ENCODE results near the gene GRXCR1.

Gene GRXCR1

GRCh38 chr4:43049326-43049725 lies 156.8 kb downstream of the GRXCR1 start:
- Histone ChIP-seq H4K20me1 (ENCODE audit: insufficient read depth, low read length, poor library complexity, severe bottlenecking) (no peaks in the 10 kb centered on the region), H3K79me2 (ENCODE audit: insufficient read depth, low read length) (no peaks in the 10 kb centered on the region), H3K9me2 (replicated peaks; ENCODE audit: low read depth, low read length) (no peaks in the 10 kb centered on the region), H3F3A (ENCODE audit: low read depth) (no peaks in the 10 kb centered on the region), H3K9ac (ENCODE audit: low read depth, low read length, poor library complexity, severe bottlenecking) (no peak overlapping the region), H3K9me3 (ENCODE audit: insufficient read depth, low read depth, low read length) (no peaks in the 10 kb centered on the region), H3K4me2 (ENCODE audit: low read depth, low read length, poor library complexity, severe bottlenecking) (no peak overlapping the region), H2AFZ (ENCODE audit: low read length) (no peak overlapping the region), H3K4me1 (ENCODE audit: insufficient read depth, low read length, poor library complexity, severe bottlenecking) (no peaks in the 10 kb centered on the region), H3K27me3 (ENCODE audit: insufficient read depth, low read length, poor library complexity, severe bottlenecking) (no peaks in the 10 kb centered on the region), H3K36me3 (ENCODE audit: insufficient read depth, low read length) (no peaks in the 10 kb centered on the region), H3K4me3 (ENCODE audit: low read length, poor library complexity, severe bottlenecking) (no peak overlapping the region)
- no peak for TF ChIP-seq CTCF (conservative IDR thresholded peaks at IDR 0.05; ENCODE audit: low read length)
- TF ChIP-seq EZH2phosphoT487 (IDR thresholded peaks at IDR 0.05; ENCODE audit: borderline replicate concordance), result no peak

- no peak for TF ChIP-seq CTCF (conservative IDR thresholded peaks at IDR 0.05; ENCODE audit: low read length)
- TF ChIP-seq EZH2phosphoT487 (IDR thresholded peaks at IDR 0.05; ENCODE audit: borderline replicate concordance), result no peak
- Histone ChIP-seq H3K4me3 (ENCODE audit: low read length, poor library complexity, severe bottlenecking) (no peak overlapping the region), H3K9ac (ENCODE audit: low read depth, low read length, poor library complexity, severe bottlenecking) (no peak overlapping the region), H2AFZ (ENCODE audit: low read length) (no peak overlapping the region), H4K20me1 (ENCODE audit: insufficient read depth, low read length, poor library complexity, severe bottlenecking) (no peaks in the 10 kb centered on the region), H3K4me1 (ENCODE audit: insufficient read depth, low read length, poor library complexity, severe bottlenecking) (no peaks in the 10 kb centered on the region), H3K9me3 (ENCODE audit: insufficient read depth, low read depth, low read length) (no peaks in the 10 kb centered on the region), H3K36me3 (ENCODE audit: insufficient read depth, low read length) (no peaks in the 10 kb centered on the region), H3K27me3 (ENCODE audit: insufficient read depth, low read length, poor library complexity, severe bottlenecking) (no peaks in the 10 kb centered on the region), H3K4me2 (ENCODE audit: low read depth, low read length, poor library complexity, severe bottlenecking) (no peak overlapping the region), H3K9me2 (replicated peaks; ENCODE audit: low read depth, low read length) (no peaks in the 10 kb centered on the region), H3K79me2 (ENCODE audit: insufficient read depth, low read length) (no peaks in the 10 kb centered on the region), H3F3A (ENCODE audit: low read depth) (no peaks in the 10 kb centered on the region)
These were observed 173.9 kb downstream of the GRXCR1 start for GRCh38 chr4:43066415-43066814.

GRCh38 chr4:43071069-43071468 lies 178.6 kb downstream of the GRXCR1 start:
- Histone ChIP-seq H2AFZ (ENCODE audit: low read length) (no peak overlapping the region), H3K9me3 (ENCODE audit: insufficient read depth, low read depth, low read length) (no peaks in the 10 kb centered on the region; the same call in 1 of the 2 replicates), H3K27me3 (ENCODE audit: insufficient read depth, low read length, poor library complexity, severe bottlenecking) (no peaks in the 10 kb centered on the region), H3K4me1 (ENCODE audit: insufficient read depth, low read length, poor library complexity, severe bottlenecking) (no peaks in the 10 kb centered on the region), H3K4me2 (ENCODE audit: low read depth, low read length, poor library complexity, severe bottlenecking) (no peak overlapping the region), H3K79me2 (ENCODE audit: insufficient read depth, low read length) (no peaks in the 10 kb centered on the region), H3K9ac (ENCODE audit: low read depth, low read length, poor library complexity, severe bottlenecking) (no peak overlapping the region), H3K9me2 (replicated peaks; ENCODE audit: low read depth, low read length) (no peaks in the 10 kb centered on the region), H3K4me3 (ENCODE audit: low read length, poor library complexity, severe bottlenecking) (no peak overlapping the region), H3K36me3 (ENCODE audit: insufficient read depth, low read length) (no peaks in the 10 kb centered on the region), H4K20me1 (ENCODE audit: insufficient read depth, low read length, poor library complexity, severe bottlenecking) (no peaks in the 10 kb centered on the region), H3F3A (ENCODE audit: low read depth) (no peaks in the 10 kb centered on the region)
- TF ChIP-seq CTCF (conservative IDR thresholded peaks at IDR 0.05; ENCODE audit: low read length), result no peak
- TF ChIP-seq EZH2phosphoT487 (IDR thresholded peaks at IDR 0.05; ENCODE audit: borderline replicate concordance), result no peak

All from Loucy (cell line).